Stimulated activated CD4-positive, alpha-beta T cell treated with anti-CD3 and anti-CD28 coated beads, Interleukin-2, amount 100 ng/mL, for 24 hours (primary cell): ENCODE measurements around the gene NELL1.

Experiments used
- DNase-seq, 2 donors: peaks; one replicate each; pipeline ENCODE4 v3.0.0-alpha.2; 2020

NELL1 gene

GRCh38 chr11:21514316-21514715 is 844.9 kb downstream of the NELL1 start:
- no peak for DNase-seq

GRCh38 chr11:21520244-21520643 is 850.9 kb downstream of the NELL1 start:
- DNase-seq = no peak

- no peak for DNase-seq
Observed at GRCh38 chr11:21529187-21529586, 859.8 kb downstream of the NELL1 start.

GRCh38 chr11:21534288-21534687 is 864.9 kb downstream of the NELL1 start:
- DNase-seq = no peak

GRCh38 chr11:21537980-21538379 is 868.6 kb downstream of the NELL1 start:
- DNase-seq = no peak

- no peak for DNase-seq
Observed at GRCh38 chr11:21541187-21541751, 871.9 kb downstream of the NELL1 start.

GRCh38 chr11:21543901-21544300 is 874.5 kb downstream of the NELL1 start:
- DNase-seq = no peak

GRCh38 chr11:21545699-21546098 is 876.3 kb downstream of the NELL1 start:
- DNase-seq = no peak

- no peak for DNase-seq
Observed at GRCh38 chr11:21546703-21547102, 877.3 kb downstream of the NELL1 start.

- no peak for DNase-seq
Observed at GRCh38 chr11:21552911-21553310, 883.5 kb downstream of the NELL1 start.

- DNase-seq = no peak
Observed at GRCh38 chr11:21553795-21554194, 884.4 kb downstream of the NELL1 start.

GRCh38 chr11:21554284-21554683 is 884.9 kb downstream of the NELL1 start:
- DNase-seq = no peak

- no peak for DNase-seq
Observed at GRCh38 chr11:21556926-21557325, 887.5 kb downstream of the NELL1 start.

GRCh38 chr11:21560466-21560975 is 891.1 kb downstream of the NELL1 start:
- DNase-seq = no peak

- no peak for DNase-seq
Observed at GRCh38 chr11:21561581-21561980, 892.2 kb downstream of the NELL1 start.

- no peak for DNase-seq
Observed at GRCh38 chr11:21564095-21564494, 894.7 kb downstream of the NELL1 start.

- DNase-seq = no peak
Observed at GRCh38 chr11:21564833-21565682, 895.7 kb downstream of the NELL1 start.

GRCh38 chr11:21566521-21567117 is 897.2 kb downstream of the NELL1 start:
- no peak for DNase-seq

GRCh38 chr11:21567645-21568290 is 898.4 kb downstream of the NELL1 start:
- no peak for DNase-seq

- DNase-seq = no peak
Observed at GRCh38 chr11:21572210-21572609, 902.8 kb downstream of the NELL1 start.

- no peak for DNase-seq
Observed at GRCh38 chr11:21582791-21583190, 913.4 kb downstream of the NELL1 start.

- no peak for DNase-seq
Observed at GRCh38 chr11:21588754-21589153, 919.4 kb downstream of the NELL1 start.

- DNase-seq = no peak
Observed at GRCh38 chr11:21602699-21603098, 933.3 kb downstream of the NELL1 start.
